ENCODE data around the gene CYFIP2. TPM values are rescaled to one million over a fixed set of nuclear protein-coding genes. Genes with fewer than 3 reads are reported as not detected.

CYFIP2 gene
- total and polyA plus RNA-seq, 2 donors from 2014 or later = 128 to 217 TPM

GRCh38 chr5:157350939-157351801 is 85.2 kb downstream of the CYFIP2 start:
- no peak for TF ChIP-seq CTCF (IDR thresholded peaks at IDR 0.05; ENCODE audit: borderline replicate concordance, extremely low read depth, insufficient read depth)
- intact Hi-C loops (cut with DNase I) = no loop called here

GRCh38 chr5:157351802-157352092 is 85.8 kb downstream of the CYFIP2 start:
- no peak for TF ChIP-seq CTCF (IDR thresholded peaks at IDR 0.05; ENCODE audit: borderline replicate concordance, extremely low read depth, insufficient read depth)
- Histone ChIP-seq H3K9ac (ENCODE audit: low read length in 3 of 3) (no peak overlapping the region), H3K4me1 (ENCODE audit: control insufficient read depth in 2 of 3, insufficient read depth in 2 of 3, low read depth in 1 of 3, low read length in 3 of 3) (no peaks in the 10 kb centered on the region), H3K36me3 (ENCODE audit: control insufficient read depth in 2 of 3, insufficient read depth in 3 of 3, low read length in 3 of 3) (peaks cover 0 to 14% (median 12%) of the 10 kb centered on the region in 3 donors), H3K27me3 (ENCODE audit: control insufficient read depth, insufficient read depth, low read length) (no peaks in the 10 kb centered on the region), H3K9me3 (ENCODE audit: control insufficient read depth in 2 of 3, insufficient read depth in 1 of 3, low read length in 3 of 3) (no peaks in the 10 kb centered on the region), H3K27ac (ENCODE audit: low read depth in 2 of 2, low read length in 2 of 2) (no peak overlapping the region), H3K4me3 (ENCODE audit: low read length in 3 of 3) (no peak overlapping the region)
- DNase-seq = no peak
- intact Hi-C loops (cut with DNase I) = no loop called here
- no peak for FAIRE-seq

More at GRCh38 chr5:157350939-157351801, 85.2 kb downstream of the CYFIP2 start:
- DNase-seq = peak in 1 of 5 donors; percentile 72
- no peak for FAIRE-seq
- H3K9ac ChIP-seq (ENCODE audit: low read length in 3 of 3) = no peak overlapping the region
- H3K9me3 ChIP-seq (ENCODE audit: control insufficient read depth in 2 of 3, insufficient read depth in 1 of 3, low read length in 3 of 3) = no peaks in the 10 kb centered on the region
- H3K27ac ChIP-seq (ENCODE audit: low read depth in 2 of 2, low read length in 2 of 2) = no peak overlapping the region
- no peaks in the 10 kb centered on the region for H3K27me3 ChIP-seq (ENCODE audit: control insufficient read depth, insufficient read depth, low read length)
- H3K4me1 ChIP-seq (ENCODE audit: control insufficient read depth in 2 of 3, insufficient read depth in 2 of 3, low read depth in 1 of 3, low read length in 3 of 3) = no peaks in the 10 kb centered on the region
- H3K36me3 ChIP-seq (ENCODE audit: control insufficient read depth in 2 of 3, insufficient read depth in 3 of 3, low read length in 3 of 3) = peaks cover 0 to 11% (median 8%) of the 10 kb centered on the region in 3 donors
- no peak overlapping the region for H3K4me3 ChIP-seq (ENCODE audit: low read length in 3 of 3)

GRCh38 chr5:157352756-157353340 is 86.9 kb downstream of the CYFIP2 start:
- no peak for DNase-seq
- no peak overlapping the region for H3K27ac ChIP-seq (ENCODE audit: low read depth in 2 of 2, low read length in 2 of 2)
- H3K36me3 ChIP-seq (ENCODE audit: control insufficient read depth in 2 of 3, insufficient read depth in 3 of 3, low read length in 3 of 3) = peaks cover 0 to 16% (median 12%) of the 10 kb centered on the region in 3 donors
- no peaks in the 10 kb centered on the region for H3K4me1 ChIP-seq (ENCODE audit: control insufficient read depth in 2 of 3, insufficient read depth in 2 of 3, low read depth in 1 of 3, low read length in 3 of 3)
- FAIRE-seq = no peak
- H3K4me3 ChIP-seq (ENCODE audit: low read length in 3 of 3) = no peak overlapping the region
- intact Hi-C loops (cut with DNase I) = no loop called here
- no peak for TF ChIP-seq CTCF (IDR thresholded peaks at IDR 0.05; ENCODE audit: borderline replicate concordance, extremely low read depth, insufficient read depth)
- no peaks in the 10 kb centered on the region for H3K27me3 ChIP-seq (ENCODE audit: control insufficient read depth, insufficient read depth, low read length)
- no peaks in the 10 kb centered on the region for H3K9me3 ChIP-seq (ENCODE audit: control insufficient read depth in 2 of 3, insufficient read depth in 1 of 3, low read length in 3 of 3)
- no peak overlapping the region for H3K9ac ChIP-seq (ENCODE audit: low read length in 3 of 3)

All from kidney (tissue), 14 donors.